ENCODE data around the gene TUBE1. TPM values are rescaled to one million over a fixed set of nuclear protein-coding genes. Genes with fewer than 3 reads are reported as not detected.
A peak's percentile ranks its signal among the peaks of the same experiment; 100 is the strongest.
"Not testable (repeated sequence)": the region's sequence is repeated elsewhere in the genome, so short reads cannot be mapped to it uniquely, and the experiment has no call there.

Gene TUBE1
- total and polyA plus RNA-seq, 2 donors = 19.5 to 80.2 TPM

DNA sequence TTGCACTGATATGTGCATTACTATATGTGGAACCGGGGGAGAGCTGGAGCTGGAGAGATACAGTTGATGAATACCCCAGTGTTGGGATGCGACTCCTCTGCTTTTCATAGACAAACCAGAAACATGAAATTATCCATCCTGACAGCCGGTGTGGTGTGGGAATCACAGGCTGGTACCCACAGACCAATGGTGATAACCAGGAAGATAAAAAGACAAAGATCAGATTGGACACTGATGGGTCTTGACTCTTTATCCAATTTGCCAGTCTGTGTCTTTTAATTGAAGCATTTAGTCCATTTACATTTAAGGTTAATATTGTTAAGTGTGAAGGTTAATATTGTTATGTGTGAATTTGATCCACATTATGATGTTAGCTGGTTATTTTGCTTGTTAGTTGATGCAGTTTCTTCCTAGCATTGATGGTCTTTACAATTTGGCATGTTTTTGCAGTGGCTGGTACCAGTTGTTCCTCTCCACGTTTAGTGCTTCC lies 36.0 kb downstream of the TUBE1 start:
- H3K27ac ChIP-seq (ENCODE audit: low read depth); H3K4me3 ChIP-seq (ENCODE audit: low read depth, low read length); H3K4me1 ChIP-seq (ENCODE audit: insufficient read depth); DNase-seq (ENCODE audit: extremely low spot score); H3K36me3 ChIP-seq (ENCODE audit: insufficient read depth): not testable (repeated sequence)
- 83% methylated on average over 4 of the region's 4 CpGs for WGBS

DNA sequence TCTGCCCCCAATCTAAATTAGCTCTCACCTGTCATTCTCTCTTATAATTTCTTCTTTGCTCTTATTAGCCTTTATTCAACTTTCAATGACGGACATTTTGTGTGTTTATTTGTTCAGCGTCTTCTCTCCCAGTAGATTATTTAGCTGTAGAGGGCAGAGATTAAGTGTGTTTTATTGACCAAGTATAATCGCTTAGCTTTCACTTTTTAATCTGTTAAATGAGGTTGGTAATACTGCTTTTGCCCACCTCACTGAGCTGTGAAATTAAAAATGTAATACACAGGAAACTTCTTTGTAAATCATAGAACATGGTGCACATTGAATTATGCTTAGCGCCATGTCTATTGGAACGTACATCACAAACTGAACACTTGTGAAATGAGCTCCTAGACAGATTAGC lies 36.9 kb downstream of the TUBE1 start:
- 95% methylated on average over 5 of the region's 5 CpGs for WGBS
- Histone ChIP-seq H3K27ac (ENCODE audit: low read depth) (no peak overlapping the region), H3K4me3 (ENCODE audit: low read depth, low read length) (no peak overlapping the region), H3K4me1 (ENCODE audit: insufficient read depth) (no peaks in the 10 kb centered on the region), H3K36me3 (ENCODE audit: insufficient read depth) (no peaks in the 10 kb centered on the region)
- no peak for DNase-seq (ENCODE audit: extremely low spot score)

DNA sequence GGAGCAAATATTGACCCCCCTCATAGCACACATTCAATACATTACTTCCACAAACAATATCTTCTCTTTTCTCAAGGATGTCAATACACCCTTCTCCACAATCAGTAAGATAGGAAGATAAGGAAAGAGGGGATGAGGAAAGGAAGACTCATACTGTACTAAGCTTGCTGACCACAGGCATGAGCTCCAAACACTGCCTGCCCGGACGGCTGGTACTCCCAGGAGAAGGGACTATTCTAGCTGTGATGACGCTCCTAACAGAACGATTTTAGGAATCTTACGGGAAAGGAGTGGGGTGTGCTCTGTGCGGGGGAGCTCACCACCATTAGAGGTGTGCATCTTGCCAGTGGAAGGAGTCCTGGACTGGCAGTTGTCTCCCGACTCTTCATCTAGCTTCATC lies 37.3 kb downstream of the TUBE1 start:
- no peaks in the 10 kb centered on the region for H3K4me1 ChIP-seq (ENCODE audit: insufficient read depth)
- H3K4me3 ChIP-seq (ENCODE audit: low read depth, low read length) = no peak overlapping the region
- no peak for DNase-seq (ENCODE audit: extremely low spot score)
- 93% methylated on average over 7 of the region's 7 CpGs for WGBS
- no peak overlapping the region for H3K27ac ChIP-seq (ENCODE audit: low read depth)
- H3K36me3 ChIP-seq (ENCODE audit: insufficient read depth) = no peaks in the 10 kb centered on the region

DNA sequence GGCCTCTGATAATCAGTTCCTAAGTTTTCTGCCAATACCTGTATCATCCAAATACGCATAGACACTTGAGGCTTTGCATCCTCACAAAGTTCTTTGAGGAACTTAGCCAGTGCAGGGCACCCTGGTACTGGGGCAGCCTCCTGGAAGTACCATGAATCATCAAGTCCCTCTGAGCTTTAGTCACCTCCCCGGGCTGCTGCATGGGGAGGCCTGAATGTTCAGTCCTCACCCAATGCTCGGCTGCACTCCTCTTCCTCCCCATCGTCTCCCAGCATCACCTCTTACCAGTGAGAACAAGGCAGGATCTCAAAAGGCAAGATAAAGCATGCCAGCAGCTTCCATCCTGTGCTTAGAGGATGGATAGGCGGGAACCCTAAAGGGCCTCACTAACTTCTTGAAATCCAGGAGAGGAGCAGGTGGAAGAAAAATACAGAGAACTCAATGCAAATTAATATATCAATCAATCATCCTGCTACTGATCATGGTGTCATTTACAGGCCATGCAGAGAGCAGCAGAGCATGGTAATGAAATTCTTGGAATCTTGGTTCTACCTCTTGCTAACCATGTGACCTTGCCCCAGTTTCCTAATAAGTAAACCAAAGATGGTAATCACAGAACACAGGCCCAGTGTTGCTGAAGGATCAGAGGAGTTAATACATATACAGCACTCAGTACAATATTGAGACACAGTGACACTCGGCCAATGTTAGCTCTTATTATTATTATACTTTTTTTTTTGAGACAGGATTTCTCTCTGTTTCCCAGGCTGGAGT lies 38.1 kb downstream of the TUBE1 start:
- no peaks in the 10 kb centered on the region for H3K4me1 ChIP-seq (ENCODE audit: insufficient read depth)
- H3K4me3 ChIP-seq (ENCODE audit: low read depth, low read length) = no peak overlapping the region
- 88% methylated on average over 6 of the region's 6 CpGs for WGBS
- no peak overlapping the region for H3K27ac ChIP-seq (ENCODE audit: low read depth)
- DNase-seq (ENCODE audit: extremely low spot score) = no peak
- no peaks in the 10 kb centered on the region for H3K36me3 ChIP-seq (ENCODE audit: insufficient read depth)

DNA sequence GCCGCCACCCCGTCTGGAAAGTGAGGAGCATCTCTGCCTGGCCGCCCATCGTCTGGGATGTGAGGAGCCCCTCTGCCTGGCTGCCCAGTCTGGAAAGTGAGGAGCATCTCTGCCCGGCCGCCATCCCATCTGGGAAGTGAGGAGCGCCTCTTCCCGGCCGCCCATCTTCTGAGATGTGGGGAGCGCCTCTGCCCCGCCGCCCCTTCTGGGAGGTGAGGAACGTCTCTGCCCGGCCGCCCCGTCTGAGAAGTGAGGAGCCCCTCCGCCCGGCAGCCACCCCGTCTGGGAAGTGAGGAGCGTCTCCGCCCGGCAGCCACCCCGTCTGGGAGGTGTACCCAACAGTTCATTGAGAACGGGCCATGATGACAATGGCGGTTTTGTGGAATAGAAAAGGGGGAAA lies 39.8 kb downstream of the TUBE1 start:
- 96% methylated on average over 25 of the region's 25 CpGs for WGBS
- H3K27ac ChIP-seq (ENCODE audit: low read depth); DNase-seq (ENCODE audit: extremely low spot score); H3K4me3 ChIP-seq (ENCODE audit: low read depth, low read length); H3K4me1 ChIP-seq (ENCODE audit: insufficient read depth); H3K36me3 ChIP-seq (ENCODE audit: insufficient read depth): not testable (repeated sequence)

DNA sequence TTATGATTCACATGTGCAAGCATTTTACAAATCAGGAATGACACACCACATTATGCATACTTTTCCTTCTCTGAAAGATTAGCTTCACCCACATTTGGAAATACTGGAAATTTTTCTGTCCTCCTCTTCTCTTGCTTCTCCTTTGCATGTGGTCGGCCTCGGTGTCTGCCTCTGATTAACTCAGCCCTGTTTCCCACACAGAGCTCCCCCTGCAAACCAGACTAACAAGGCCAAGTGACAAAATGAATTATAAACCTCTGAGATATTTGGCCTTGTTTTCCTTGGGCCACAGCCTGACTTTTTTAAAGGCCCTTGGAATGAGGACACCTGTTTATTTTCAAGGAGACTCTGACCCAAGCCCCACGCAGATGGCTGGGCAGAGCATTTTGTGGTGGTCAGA lies 42.4 kb downstream of the TUBE1 start:
- H3K36me3 ChIP-seq (ENCODE audit: insufficient read depth) = no peaks in the 10 kb centered on the region
- no peak for DNase-seq (ENCODE audit: extremely low spot score)
- 46% methylated on average over 3 of the region's 3 CpGs for WGBS
- H3K4me3 ChIP-seq (ENCODE audit: low read depth, low read length) = no peak overlapping the region
- H3K4me1 ChIP-seq (ENCODE audit: insufficient read depth) = no peaks in the 10 kb centered on the region
- H3K27ac ChIP-seq (ENCODE audit: low read depth) = no peak overlapping the region

DNA sequence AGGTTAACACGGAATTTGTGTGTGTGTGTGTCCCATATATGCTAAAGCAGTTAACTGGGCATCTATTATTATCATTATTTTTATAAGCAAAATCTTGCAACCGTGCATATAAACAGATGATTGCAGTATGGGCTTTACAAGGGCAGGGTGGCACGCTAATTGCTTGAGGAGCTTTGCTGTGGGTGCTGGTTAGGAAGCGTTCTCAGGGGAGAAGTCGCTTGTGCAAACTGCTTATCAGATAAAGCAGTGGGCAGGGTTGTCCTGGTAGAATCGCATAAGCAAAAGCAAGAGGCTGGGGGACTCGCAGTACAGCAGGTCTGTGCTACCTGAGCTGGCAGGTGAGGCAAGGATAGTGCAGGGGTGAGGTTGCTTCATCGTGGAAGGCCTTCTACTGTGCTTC lies 43.1 kb downstream of the TUBE1 start:
- Histone ChIP-seq H3K36me3 (ENCODE audit: insufficient read depth) (no peaks in the 10 kb centered on the region), H3K27ac (ENCODE audit: low read depth) (no peak overlapping the region), H3K4me1 (ENCODE audit: insufficient read depth) (no peaks in the 10 kb centered on the region), H3K4me3 (ENCODE audit: low read depth, low read length) (no peak overlapping the region)
- WGBS = 65% methylated on average over 8 of the region's 8 CpGs
- DNase-seq (ENCODE audit: extremely low spot score) = no peak

DNA sequence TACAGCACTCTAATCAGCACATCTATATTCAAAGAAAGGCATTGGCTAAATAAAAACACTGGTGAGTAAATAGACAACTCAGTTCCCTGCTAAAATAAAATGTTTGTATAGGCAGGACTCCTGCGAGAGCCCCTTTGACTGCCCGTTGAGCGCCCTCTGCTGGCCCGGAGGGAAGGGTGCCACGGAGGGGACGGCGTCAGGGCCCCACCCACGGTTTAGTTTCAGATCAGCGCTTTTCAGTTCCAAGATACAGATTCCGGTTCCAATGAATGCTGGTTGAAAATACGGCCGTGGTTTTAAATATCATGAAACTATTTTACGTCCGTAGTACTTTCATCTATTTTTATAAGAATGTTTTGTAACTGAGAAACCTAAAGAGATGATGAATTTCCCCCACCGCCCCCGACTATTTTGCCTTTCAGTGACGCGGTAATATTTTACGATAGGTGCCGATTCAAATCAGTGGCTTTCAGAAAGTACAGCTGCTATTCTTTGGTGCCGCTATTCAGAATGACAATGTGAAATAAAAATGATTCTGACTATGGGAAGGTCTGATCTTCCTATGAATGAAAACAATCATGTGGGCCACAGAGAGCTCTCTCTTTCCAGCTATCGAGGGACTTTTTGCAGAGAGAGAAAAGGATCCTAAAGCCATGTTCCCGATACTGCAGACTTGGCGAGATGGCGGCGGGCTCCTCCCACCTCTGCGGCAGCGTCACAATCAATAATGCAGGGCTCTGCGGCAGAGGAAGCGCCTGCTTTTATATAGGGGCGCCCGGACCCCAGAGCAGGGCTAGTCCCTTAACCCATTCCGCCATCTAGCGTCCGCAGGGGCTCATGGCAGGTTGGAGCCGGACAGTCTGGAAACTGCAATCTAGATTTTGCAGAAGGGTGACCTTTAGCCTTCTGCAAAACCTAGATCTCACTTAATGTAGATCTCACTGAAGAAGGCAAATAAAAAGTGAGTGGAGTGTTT lies 44.0 kb downstream of the TUBE1 start:
- WGBS = under 1% methylated on average over 36 of the region's 36 CpGs
- H3K4me1 ChIP-seq (ENCODE audit: insufficient read depth) = no peaks in the 10 kb centered on the region
- no peaks in the 10 kb centered on the region for H3K36me3 ChIP-seq (ENCODE audit: insufficient read depth)
- DNase-seq (ENCODE audit: extremely low spot score) = peak; percentile 87
- peak overlapping the region; percentile 41 for H3K27ac ChIP-seq (ENCODE audit: low read depth)
- H3K4me3 ChIP-seq (ENCODE audit: low read depth, low read length) = peak overlapping the region; percentile 39

DNA sequence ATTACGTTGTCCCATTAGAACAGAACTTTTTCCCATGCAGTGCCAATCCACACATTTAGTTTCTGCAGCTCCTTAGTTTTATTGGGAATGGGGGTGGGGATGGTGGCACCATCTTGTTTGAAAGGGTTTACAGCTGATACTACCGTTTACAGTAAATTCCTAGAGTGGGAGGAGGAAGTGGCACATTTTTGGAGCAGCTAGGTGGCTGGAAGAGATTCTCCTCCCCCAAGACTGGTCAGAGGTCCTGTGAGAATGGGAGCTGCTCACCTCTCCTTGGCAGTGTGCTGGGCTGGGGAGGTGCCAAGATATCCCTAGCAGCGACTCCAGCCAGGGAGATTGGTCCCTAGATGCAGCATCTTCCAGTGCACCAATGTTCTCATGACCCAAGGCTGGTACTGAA lies 45.7 kb downstream of the TUBE1 start:
- no peaks in the 10 kb centered on the region for H3K4me1 ChIP-seq (ENCODE audit: insufficient read depth)
- H3K27ac ChIP-seq (ENCODE audit: low read depth) = no peak overlapping the region
- H3K4me3 ChIP-seq (ENCODE audit: low read depth, low read length) = no peak overlapping the region
- 66% methylated on average over 3 of the region's 3 CpGs for WGBS
- H3K36me3 ChIP-seq (ENCODE audit: insufficient read depth) = no peaks in the 10 kb centered on the region
- DNase-seq (ENCODE audit: extremely low spot score) = no peak

DNA sequence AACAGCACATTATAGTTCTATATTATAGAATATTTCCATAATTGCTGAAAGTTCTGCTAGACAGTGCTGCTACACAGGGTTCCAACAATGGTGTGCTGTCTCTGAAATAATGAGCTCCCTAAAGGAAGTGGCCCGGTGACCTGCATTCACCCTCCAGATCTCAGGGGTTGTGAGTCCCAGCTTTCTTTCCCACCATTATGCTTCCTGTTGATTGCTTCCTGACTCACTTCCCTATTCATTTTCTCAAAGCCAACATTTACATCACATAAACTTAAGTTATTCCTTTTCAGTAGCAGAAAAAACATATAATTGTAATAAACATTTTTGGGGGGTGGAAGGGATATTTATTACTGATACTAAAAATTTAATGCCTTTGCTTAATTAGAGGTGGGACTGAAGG lies 46.3 kb downstream of the TUBE1 start:
- no peaks in the 10 kb centered on the region for H3K4me1 ChIP-seq (ENCODE audit: insufficient read depth)
- 74% methylated on average over 1 of the region's 1 CpG for WGBS
- H3K4me3 ChIP-seq (ENCODE audit: low read depth, low read length) = no peak overlapping the region
- no peak for DNase-seq (ENCODE audit: extremely low spot score)
- H3K36me3 ChIP-seq (ENCODE audit: insufficient read depth) = no peaks in the 10 kb centered on the region
- no peak overlapping the region for H3K27ac ChIP-seq (ENCODE audit: low read depth)

DNA sequence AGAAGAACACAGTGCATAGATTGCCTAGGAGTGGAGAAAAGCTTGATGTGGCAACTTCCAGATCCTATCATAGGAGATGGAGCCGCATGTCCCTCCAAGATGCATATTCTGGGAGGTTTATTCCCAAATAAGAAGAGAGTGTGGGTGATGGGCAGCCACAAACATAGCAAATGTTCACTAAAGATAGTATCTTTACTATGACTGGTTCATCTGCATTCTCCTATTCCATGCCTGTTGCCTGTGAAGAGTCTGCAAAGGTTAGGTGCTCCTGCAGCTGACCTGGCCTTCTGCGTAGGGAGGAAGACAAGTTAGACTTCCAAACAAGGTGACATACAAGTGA lies 47.9 kb downstream of the TUBE1 start:
- DNase-seq (ENCODE audit: extremely low spot score) = no peak
- no peaks in the 10 kb centered on the region for H3K36me3 ChIP-seq (ENCODE audit: insufficient read depth)
- 86% methylated on average over 2 of the region's 2 CpGs for WGBS
- no peaks in the 10 kb centered on the region for H3K4me1 ChIP-seq (ENCODE audit: insufficient read depth)
- H3K27ac ChIP-seq (ENCODE audit: low read depth) = no peak overlapping the region
- no peak overlapping the region for H3K4me3 ChIP-seq (ENCODE audit: low read depth, low read length)

DNA sequence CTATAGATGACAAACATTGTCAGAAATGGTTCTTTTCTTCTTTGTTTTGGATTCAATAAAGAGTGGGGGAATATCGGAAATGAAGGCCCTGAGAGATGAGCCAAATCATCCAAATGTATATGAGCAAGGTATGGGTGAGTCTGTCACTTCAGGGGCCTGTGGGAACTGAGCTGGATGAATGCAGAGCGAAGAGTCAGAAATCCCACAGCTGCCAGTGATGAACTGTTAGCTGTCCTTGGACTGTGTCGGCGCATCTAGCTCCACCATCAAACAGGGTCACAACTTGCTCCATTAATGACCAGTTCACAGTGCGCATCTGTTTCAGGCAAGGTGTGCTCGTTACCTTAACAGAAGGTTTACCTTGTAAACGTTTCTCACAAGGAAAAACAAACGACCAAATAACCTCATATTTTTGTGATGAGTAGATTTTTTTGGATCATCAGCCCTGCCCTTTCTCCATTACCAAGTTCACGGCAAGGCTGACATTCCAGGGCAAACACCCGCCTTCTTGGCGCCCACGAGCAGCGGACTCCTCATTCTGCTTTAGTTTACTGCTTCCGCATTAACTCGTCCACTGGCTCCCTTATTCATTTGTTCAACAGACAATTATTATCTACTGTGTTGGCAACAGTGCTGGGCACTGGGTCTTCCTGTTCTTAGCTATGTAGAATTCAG lies 48.4 kb downstream of the TUBE1 start:
- no peak overlapping the region for H3K27ac ChIP-seq (ENCODE audit: low read depth)
- no peaks in the 10 kb centered on the region for H3K36me3 ChIP-seq (ENCODE audit: insufficient read depth)
- no peak overlapping the region for H3K4me3 ChIP-seq (ENCODE audit: low read depth, low read length)
- no peaks in the 10 kb centered on the region for H3K4me1 ChIP-seq (ENCODE audit: insufficient read depth)
- DNase-seq (ENCODE audit: extremely low spot score) = no peak
- WGBS = 85% methylated on average over 15 of the region's 15 CpGs

DNA sequence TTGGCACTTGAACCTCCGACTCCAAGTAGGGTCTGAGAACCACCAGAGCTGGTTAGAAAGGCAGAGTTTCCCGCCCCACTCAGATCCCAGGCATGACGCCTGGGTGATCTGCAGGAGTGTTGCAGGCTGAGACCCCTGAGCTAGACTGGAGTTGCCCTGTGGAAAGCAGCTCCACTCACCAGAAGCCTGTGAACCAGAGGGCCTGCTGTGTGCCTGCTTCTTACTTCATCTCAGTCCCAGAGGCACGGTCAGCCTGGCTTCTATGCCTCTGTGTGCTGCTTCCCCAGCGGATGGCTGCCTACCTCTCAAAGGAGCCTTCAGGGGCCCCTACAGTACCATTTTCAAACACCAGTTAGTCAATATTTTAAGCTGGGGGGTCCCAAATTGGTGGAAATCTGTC lies 49.0 kb downstream of the TUBE1 start:
- H3K36me3 ChIP-seq (ENCODE audit: insufficient read depth) = no peaks in the 10 kb centered on the region
- DNase-seq (ENCODE audit: extremely low spot score) = no peak
- WGBS = 81% methylated on average over 5 of the region's 5 CpGs
- no peak overlapping the region for H3K4me3 ChIP-seq (ENCODE audit: low read depth, low read length)
- no peak overlapping the region for H3K27ac ChIP-seq (ENCODE audit: low read depth)
- no peaks in the 10 kb centered on the region for H3K4me1 ChIP-seq (ENCODE audit: insufficient read depth)
